Ascending aorta (tissue), 2 donors: ENCODE results near the gene TSC1. TPM values are rescaled to one million over a fixed set of nuclear protein-coding genes. Genes with fewer than 3 reads are reported as not detected.

Experiments used
- DNase-seq, 2 donors: peaks; one replicate each; pipeline ENCODE4 v3.0.0-alpha.2; 2019; ENCODE audit warnings: low spot score in 2 of 2
- H3K27ac ChIP-seq, 2 donors: fragments of 200-600 bp; sonication (generic); one replicate each; pipeline ENCODE4 v1.5.1; 2016 to 2017; ENCODE audit warnings: mild to moderate bottlenecking in 1 of 2
- H3K27me3 ChIP-seq: fragments of 200-600 bp; sonication (generic); one replicate; pipeline ENCODE4 v1.5.1; 2017
- H3K36me3 ChIP-seq, 2 donors: fragments of 200-600 bp; sonication (generic); one replicate each; pipeline ENCODE4 v1.5.1; 2016
- H3K4me1 ChIP-seq, 2 donors: fragments of 200-600 bp; sonication (generic); one replicate each; pipeline ENCODE4 v1.5.1; 2016 to 2017; ENCODE audit warnings: mild to moderate bottlenecking in 1 of 2
- H3K4me3 ChIP-seq, 2 donors: fragments of 200-600 bp; sonication (generic); one replicate each; pipeline ENCODE4 v1.5.1; 2016 to 2017; ENCODE audit warnings: mild to moderate bottlenecking in 1 of 2
- H3K9me3 ChIP-seq, 2 donors: fragments of 200-600 bp; sonication (generic); one replicate each; pipeline ENCODE4 v1.5.1; 2016
- intact Hi-C: fragments of 100-400 bp; cut with DNase I; formaldehyde crosslinking; loops from one replicate; pipeline ENCODE4 v1.15.1; 2023
- total RNA-seq: library from RNA; depleted of rRNA; stranded (reverse); fragments of >200 nt; gene quantifications from one replicate; pipeline ENCODE4 v1.1.0, GENCODE V29; 2016
- TF ChIP-seq, protein P1 (sequence below), 3 experiments: fragments of 200-600 bp in 2 of 3; fragments of 450-650 bp in 1 of 3; sonication (generic) in 2 of 3; IDR thresholded peaks; one replicate each; pipeline ENCODE4 v1.5.1; 2016 to 2019; ENCODE audit warnings: antibody characterized with exemption in 3 of 3, mild to moderate bottlenecking in 1 of 3, moderate library complexity in 1 of 3

The TSC1 gene
- total RNA-seq, 1 donor from 2014 or later = 39.8 TPM

DNA sequence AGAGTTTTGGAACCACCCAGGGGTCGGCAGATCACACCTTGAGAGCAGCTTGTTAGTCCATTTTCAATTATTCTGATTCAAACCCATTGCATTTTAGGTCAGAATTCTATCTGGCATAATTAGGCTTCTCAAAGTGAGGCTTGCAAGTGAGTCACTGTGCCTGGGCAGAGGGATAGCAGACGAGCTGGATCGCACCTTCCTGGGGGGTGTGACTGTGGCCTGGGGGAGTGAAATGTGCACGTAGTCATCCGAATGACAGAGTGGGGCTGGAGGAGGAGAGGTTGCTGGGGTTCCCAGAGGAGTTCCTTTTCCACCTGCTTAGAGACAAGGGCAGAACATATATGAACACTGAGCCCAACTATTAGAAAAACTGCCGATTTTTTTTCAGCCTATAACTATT lies 34.0 kb downstream of the TSC1 start:
- no peaks in the 10 kb centered on the region for H3K4me1 ChIP-seq
- peaks cover 50 to 70% of the 10 kb centered on the region in 2 donors for H3K36me3 ChIP-seq
- H3K27ac ChIP-seq = no peak overlapping the region
- H3K9me3 ChIP-seq = no peaks in the 10 kb centered on the region
- no peak overlapping the region for H3K4me3 ChIP-seq
- TF ChIP-seq, protein P1, sequence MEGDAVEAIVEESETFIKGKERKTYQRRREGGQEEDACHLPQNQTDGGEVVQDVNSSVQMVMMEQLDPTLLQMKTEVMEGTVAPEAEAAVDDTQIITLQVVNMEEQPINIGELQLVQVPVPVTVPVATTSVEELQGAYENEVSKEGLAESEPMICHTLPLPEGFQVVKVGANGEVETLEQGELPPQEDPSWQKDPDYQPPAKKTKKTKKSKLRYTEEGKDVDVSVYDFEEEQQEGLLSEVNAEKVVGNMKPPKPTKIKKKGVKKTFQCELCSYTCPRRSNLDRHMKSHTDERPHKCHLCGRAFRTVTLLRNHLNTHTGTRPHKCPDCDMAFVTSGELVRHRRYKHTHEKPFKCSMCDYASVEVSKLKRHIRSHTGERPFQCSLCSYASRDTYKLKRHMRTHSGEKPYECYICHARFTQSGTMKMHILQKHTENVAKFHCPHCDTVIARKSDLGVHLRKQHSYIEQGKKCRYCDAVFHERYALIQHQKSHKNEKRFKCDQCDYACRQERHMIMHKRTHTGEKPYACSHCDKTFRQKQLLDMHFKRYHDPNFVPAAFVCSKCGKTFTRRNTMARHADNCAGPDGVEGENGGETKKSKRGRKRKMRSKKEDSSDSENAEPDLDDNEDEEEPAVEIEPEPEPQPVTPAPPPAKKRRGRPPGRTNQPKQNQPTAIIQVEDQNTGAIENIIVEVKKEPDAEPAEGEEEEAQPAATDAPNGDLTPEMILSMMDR (IDR thresholded peaks at IDR 0.05) = no peak
- no peaks in the 10 kb centered on the region for H3K27me3 ChIP-seq
- intact Hi-C loops = no loop called here
- DNase-seq = no peak

GRCh38 chr9:132909311-132909710 lies 35.1 kb downstream of the TSC1 start:
- Histone ChIP-seq H3K9me3 (no peaks in the 10 kb centered on the region), H3K4me3 (no peak overlapping the region), H3K27ac (no peak overlapping the region), H3K4me1 (no peaks in the 10 kb centered on the region), H3K27me3 (no peaks in the 10 kb centered on the region), H3K36me3 (peaks cover 50 to 69% of the 10 kb centered on the region in 2 donors)
- DNase-seq = no peak
- TF ChIP-seq, protein P1 (IDR thresholded peaks at IDR 0.05) = no peak
- intact Hi-C loops = no loop called here

DNA sequence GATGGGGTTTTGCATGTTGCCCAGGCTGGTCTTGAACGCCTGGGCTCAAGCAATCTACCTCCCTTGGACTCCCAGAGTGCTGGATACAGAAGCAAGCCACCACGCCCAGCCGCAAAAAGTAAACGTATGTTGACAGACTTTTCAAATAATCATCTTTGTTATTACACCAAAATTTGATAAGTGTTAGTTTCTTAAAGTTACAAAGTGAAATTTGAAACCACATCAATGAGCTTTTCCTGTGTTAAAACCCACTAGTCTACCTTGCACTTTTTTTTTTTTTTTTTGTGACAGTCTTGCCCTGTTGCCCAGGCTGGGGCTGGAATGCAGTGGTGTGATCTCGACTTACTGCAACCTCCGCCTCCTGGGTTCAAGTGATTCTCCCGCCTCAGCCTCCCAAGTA lies 35.8 kb downstream of the TSC1 start:
- Histone ChIP-seq H3K9me3 (no peaks in the 10 kb centered on the region), H3K27me3 (no peaks in the 10 kb centered on the region), H3K27ac (no peak overlapping the region), H3K4me1 (no peaks in the 10 kb centered on the region), H3K4me3 (no peak overlapping the region), H3K36me3 (peaks cover 52 to 72% of the 10 kb centered on the region in 2 donors)
- TF ChIP-seq, protein P1 (IDR thresholded peaks at IDR 0.05) = no peak
- intact Hi-C loops = no loop called here
- no peak for DNase-seq

- Histone ChIP-seq H3K4me3 (no peak overlapping the region), H3K27me3 (no peaks in the 10 kb centered on the region), H3K36me3 (peaks cover 53 to 76% of the 10 kb centered on the region in 2 donors), H3K27ac (no peak overlapping the region), H3K9me3 (no peaks in the 10 kb centered on the region), H3K4me1 (no peaks in the 10 kb centered on the region)
- DNase-seq = no peak
- intact Hi-C loops = no loop called here
- TF ChIP-seq, protein P1 (IDR thresholded peaks at IDR 0.05) = no peak
Measured at GRCh38 chr9:132905726-132906125, 38.7 kb downstream of the TSC1 start.

DNA sequence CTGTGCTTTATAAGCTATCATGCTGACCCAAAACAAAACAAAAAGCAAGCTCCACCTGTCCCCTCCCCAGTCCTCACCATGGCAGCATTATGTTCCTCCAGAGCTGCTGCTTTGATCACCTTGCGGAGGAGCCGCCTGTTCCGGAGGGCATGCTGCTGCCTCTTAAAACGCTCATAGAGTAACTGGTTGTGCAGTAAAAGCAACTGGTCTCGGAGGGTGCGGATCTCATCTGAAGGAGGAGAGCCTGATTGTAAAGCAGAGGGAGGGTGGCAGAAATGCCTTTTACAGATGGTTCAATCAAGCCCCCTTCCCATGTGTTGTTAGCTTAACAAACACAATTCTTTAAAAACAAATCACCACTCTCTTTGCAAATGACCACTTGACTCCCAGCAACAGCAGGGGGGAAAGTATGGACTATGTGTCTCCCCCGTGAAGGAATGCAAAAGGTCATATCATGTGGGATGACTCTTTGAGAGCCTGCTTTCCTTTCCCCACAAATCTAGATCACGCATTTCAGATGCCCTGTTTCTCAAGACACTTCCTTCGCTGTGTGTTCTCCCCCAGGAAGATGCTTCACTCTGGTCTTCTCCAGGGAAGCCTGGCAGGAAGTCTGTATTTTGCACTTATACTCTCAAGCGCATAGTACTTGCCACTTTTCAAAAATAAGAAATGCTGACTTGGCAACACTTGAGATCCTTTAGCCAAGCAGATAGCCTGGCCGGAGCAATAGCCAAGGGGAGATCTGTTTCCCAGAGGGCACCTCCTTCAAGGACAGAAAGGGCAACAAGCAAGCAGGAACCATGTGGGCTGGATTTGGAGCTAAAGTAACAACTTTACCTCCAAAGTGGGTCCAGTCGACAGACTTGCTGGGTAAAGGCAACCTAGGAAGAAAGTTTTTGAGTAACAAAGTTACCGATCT lies 40.6 kb downstream of the TSC1 start:
- TF ChIP-seq, protein P1 (IDR thresholded peaks at IDR 0.05) = no peak
- H3K4me3 ChIP-seq = no peak overlapping the region
- no peak for DNase-seq
- H3K36me3 ChIP-seq = peaks cover 56 to 76% of the 10 kb centered on the region in 2 donors
- no peaks in the 10 kb centered on the region for H3K9me3 ChIP-seq
- no peaks in the 10 kb centered on the region for H3K4me1 ChIP-seq
- intact Hi-C loops = no loop called here
- H3K27ac ChIP-seq = no peak overlapping the region
- no peaks in the 10 kb centered on the region for H3K27me3 ChIP-seq
